Effector CD4-positive, alpha-beta T cell (primary cell): ENCODE results near the gene HOTAIR.

Experiments used
- DNase-seq: peaks from one replicate; pipeline ENCODE4 v3.0.0-alpha.2; 2020

Gene HOTAIR

DNA sequence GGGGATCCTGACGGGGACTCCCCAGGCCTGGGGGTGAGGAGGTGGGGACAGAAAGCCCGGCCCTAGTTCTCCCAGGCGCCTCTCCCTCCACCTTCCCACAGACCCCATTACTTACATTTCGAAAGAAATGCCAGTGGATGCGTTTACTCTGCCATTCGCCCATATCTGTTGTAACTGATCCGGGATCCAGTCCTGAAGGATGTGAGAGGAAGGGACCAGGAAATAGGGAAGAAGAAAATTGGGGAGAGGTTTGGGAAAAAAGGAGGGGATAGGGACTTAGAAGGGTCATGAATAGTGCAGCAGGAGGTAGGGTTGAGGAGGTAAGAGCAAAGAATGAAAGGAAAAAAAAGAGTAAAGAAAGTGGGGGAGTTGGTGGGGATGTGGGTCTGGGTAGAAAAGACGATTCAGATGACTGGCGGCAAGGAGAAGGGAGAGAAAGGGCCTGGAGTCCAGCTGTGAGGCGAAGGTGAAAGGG is 18.9 kb downstream of the HOTAIR start:
- no peak for DNase-seq

GRCh38 chr12:53955036-53955775 is 19.5 kb downstream of the HOTAIR start:
- no peak for DNase-seq

DNA sequence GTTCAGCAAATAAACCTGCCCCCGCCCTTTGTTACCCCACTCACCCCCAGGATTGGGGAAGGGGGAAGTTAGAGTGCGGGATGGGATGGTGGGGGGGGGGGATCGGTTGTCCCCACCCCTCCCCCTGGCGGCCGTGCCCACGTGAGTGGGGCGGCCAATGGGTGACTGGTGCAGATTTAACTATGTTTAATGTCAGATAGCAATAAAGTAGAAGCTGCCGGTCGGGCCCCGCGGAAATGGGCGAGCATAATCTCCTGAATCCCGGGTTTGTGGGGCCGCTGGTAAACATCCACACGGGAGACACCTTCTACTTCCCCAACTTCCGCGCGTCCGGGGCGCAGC is 20.1 kb downstream of the HOTAIR start, which contains the start of gene HOXC12:
TSS of gene HOXC12 (plus strand) at position 210 of the 342 bp plus-strand sequence. CDS start at position 237, 27 bp downstream.
- DNase-seq, result no peak

GRCh38 chr12:53953831-53954693 is 20.7 kb downstream of the HOTAIR start:
- DNase-seq, result no peak

GRCh38 chr12:53952871-53953734 is 21.7 kb downstream of the HOTAIR start:
- no peak for DNase-seq

DNA sequence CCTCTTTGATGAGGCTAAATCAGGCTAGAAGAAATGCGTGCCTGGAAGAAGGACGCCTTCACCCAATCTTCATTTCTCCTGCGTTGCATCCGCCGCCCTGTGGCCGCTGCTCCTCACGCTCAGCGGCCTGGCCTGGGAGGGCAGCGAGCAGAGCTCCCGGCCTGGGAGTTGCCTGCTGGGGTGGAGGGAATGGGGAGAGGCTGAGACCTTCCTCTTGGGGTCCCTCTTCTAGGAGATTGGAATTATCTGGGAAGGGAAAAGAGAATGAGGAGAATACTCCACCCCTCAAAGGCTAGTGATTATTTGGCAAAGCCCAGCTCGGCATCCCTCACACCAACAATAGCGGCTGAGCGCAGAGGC is 22.4 kb downstream of the HOTAIR start:
- DNase-seq, result no peak

GRCh38 chr12:53951577-53952334 is 23.0 kb downstream of the HOTAIR start:
- DNase-seq, result no peak

DNA sequence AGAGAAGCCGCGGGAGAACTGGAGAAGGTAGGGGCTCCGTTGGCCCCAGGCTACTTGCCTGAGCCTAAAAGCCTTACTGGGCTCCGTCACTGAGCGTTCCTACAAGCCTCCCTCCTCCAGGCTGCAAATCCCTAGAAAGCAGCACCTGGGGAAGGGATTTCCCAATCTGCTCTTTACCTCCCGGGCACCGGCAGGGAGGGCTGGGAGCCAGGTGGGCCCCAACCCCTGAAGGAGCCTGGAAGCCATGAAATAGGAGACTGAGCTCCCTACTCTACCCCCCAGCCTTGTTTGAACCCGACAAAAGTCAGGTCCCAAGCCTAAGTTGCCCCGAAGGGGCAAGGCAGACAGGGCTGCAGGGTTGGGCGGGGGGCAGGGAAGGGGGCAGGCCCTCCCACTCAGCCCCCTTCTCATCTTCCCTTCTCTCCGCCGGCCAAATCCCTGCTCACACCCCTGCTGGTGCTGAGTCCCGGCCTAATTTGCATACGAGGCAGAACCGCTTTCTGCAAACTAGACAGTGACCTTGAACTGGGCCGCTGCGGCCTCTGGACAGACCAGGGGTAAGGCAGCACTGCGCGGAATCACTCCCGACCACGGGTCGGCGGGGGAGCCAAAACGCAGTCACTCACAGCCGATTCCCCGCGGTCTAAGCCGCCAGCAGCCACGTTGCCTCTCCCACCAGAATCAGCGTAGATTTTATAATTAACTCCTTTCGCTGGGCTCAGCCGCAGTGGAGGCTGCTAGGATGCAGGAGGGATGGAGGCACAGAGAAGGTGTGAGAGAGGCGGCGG is 23.8 kb downstream of the HOTAIR start:
- DNase-seq, result no peak

GRCh38 chr12:53950437-53950773 is 24.3 kb downstream of the HOTAIR start:
- no peak for DNase-seq

- no peak for DNase-seq
Observed at GRCh38 chr12:53949631-53950436, 24.9 kb downstream of the HOTAIR start.

GRCh38 chr12:53948650-53949593 is 25.8 kb downstream of the HOTAIR start:
- no peak for DNase-seq

DNA sequence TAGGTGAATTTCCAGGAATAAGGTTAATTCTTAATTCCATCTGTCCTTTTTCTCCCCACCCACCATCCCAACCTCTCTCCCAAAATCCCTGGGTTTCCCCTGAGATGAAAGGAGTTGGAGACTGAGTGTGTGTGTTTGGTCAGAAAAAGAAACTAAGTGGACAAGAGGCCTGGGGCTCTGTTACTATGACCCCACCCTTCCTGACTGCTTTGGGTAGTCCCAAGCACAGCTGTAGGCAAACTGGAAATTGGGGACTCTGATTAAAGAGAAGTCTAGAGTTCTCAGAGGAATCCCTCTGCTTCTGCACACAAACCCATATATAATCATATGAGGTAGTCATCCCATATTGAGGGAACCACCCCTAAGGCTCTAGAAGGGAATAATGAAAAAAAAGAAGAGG is 27.0 kb downstream of the HOTAIR start:
- DNase-seq, result no peak

DNA sequence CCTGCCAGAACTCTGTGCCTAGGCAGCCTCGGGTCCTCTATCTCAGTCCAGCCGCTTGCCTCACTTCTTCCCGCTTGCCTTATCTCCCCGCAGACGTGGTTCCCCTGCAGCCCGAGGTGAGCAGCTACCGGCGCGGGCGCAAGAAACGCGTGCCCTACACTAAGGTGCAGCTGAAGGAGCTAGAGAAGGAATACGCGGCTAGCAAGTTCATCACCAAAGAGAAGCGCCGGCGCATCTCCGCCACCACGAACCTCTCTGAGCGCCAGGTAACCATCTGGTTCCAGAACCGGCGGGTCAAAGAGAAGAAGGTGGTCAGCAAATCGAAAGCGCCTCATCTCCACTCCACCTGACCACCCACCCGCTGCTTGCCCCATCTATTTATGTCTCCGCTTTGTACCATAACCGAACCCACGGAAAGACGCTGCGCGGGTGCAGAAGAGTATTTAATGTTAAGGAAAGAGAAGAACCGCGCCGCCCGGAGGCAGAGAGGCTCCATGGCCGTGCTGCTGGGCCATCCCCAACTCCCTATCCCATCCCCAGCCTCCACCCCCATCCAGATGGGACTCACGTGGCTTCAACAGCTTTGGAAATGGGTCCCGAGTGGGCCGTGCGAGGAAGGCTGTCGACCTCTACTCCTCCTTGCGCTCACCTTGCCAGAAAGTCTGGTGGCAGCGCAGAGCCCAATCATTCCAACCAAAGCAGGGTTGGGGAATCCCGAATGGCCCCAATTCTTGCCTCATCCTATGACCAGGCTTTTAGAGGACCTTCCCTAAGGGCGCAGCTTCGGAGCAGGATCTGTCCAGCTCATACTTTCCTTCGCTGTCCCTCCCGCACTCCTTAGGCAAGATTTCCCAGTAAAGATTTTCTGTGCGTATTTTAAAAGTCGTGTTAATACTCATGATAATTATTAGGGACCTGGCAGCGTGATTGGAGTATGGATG is 29.6 kb downstream of the HOTAIR start:
- no peak for DNase-seq

GRCh38 chr12:53944209-53944608 is 30.5 kb downstream of the HOTAIR start:
- DNase-seq, result no peak

DNA sequence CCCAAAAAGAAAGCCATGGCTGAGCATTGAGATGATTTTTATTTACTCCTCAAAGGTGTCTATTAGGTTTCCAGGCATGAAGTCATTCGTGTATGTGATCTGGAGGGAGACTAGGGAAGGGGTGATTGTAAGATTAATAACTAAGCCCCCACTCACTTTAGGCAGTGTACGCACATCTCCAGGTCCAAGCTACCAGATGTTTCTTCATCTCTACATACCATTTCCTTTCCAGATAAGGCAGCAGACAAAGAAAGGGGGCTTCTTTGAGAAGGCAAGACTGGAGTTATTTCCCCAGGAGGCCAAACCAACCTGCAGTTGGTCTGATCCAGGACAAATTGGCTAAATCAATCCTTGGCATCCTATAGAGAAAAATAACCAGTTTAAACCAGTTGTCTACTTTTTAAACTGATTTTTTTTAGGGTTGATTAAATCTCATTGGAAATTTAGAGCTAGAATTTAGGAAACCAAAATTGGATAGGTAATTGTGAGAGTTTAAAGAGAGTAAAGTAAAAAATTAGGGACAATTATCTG is 32.2 kb downstream of the HOTAIR start:
- no peak for DNase-seq

- DNase-seq, result no peak
Observed at GRCh38 chr12:53941750-53942149, 33.0 kb downstream of the HOTAIR start.

DNA sequence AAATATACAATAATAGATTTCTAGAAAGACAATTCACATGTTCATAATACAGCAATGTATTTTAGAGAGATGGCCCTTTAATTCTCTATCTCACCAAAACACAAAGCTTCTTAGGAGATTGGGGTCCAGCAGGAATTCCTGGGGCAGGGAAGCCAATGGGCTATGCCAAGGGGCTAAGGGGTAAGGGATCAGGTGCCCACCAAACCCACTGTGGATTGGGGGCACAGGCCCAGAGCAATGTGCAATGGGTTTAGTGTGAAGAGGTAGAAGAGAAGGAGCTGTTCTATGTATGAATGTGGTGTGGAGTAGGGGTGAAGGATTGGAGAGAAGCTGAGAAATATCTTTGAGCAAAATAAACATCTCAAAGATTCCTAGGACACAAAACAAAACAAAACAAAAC is 33.6 kb downstream of the HOTAIR start:
- no peak for DNase-seq

DNA sequence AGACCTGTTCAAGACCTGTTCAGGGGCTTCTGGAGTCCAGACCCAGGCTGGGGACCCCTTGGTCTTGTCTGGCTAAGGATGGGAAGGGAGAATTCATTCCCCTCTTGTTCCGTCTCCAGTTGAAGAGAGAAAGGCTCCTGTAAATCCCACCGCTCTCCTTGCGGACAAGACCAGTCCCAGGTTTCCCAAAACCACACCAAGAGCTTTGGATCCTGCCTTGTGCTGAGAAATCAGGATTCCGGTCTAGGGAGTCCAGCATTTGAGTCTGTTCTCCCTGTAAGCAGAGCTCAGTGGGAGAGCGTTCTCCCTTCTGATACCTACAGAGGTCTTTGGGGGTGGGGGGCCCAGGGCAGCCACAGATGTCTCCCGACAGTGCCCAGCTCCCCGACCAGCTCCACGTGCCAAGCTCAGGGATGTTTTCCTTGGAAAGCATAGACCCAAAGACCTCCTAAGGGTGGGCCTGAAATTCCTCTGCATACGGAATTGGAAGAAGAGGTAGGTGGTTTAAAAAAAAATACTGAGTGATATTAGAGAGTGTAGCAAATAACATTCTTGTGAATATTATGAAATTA is 34.2 kb downstream of the HOTAIR start:
- DNase-seq, result no peak
